ENCODE data around the gene PPP4R3A. TPM values are rescaled to one million over a fixed set of nuclear protein-coding genes. Genes with fewer than 3 reads are reported as not detected.

PPP4R3A gene
- total and polyA plus RNA-seq, 3 donors from 2014 or later: 106 to 132 (median 113) TPM

DNA sequence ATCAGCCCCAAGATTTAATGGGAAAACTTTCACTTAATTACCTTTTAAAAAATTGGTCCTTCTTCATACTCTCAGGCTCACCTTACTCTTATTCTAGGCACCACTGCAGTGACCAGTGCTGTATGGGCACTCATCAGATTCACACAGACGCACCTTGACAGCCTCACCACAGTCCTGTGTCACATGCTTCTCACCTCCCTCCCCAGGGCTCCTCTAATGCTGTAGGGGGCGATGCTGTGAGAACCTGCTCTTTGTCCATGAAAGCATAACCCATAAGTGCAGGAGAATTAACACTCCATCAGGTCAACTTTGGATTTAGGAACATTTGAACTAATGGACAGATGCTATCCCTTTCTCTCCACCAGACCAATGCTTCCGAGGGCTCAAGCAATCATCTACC is 13.9 kb upstream of the PPP4R3A start:
- Histone ChIP-seq H3K4me3 (no peak overlapping the region), H3K27ac (no peak overlapping the region), H3K27me3 (no peaks in the 10 kb centered on the region), H3K36me3 (ENCODE audit: low read depth, missing control alignments) (no peaks in the 10 kb centered on the region), H3K4me1 (no peaks in the 10 kb centered on the region), H3K9me3 (no peaks in the 10 kb centered on the region)
- TF ChIP-seq, protein P1, sequence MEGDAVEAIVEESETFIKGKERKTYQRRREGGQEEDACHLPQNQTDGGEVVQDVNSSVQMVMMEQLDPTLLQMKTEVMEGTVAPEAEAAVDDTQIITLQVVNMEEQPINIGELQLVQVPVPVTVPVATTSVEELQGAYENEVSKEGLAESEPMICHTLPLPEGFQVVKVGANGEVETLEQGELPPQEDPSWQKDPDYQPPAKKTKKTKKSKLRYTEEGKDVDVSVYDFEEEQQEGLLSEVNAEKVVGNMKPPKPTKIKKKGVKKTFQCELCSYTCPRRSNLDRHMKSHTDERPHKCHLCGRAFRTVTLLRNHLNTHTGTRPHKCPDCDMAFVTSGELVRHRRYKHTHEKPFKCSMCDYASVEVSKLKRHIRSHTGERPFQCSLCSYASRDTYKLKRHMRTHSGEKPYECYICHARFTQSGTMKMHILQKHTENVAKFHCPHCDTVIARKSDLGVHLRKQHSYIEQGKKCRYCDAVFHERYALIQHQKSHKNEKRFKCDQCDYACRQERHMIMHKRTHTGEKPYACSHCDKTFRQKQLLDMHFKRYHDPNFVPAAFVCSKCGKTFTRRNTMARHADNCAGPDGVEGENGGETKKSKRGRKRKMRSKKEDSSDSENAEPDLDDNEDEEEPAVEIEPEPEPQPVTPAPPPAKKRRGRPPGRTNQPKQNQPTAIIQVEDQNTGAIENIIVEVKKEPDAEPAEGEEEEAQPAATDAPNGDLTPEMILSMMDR (IDR thresholded peaks at IDR 0.05): no peak
- TF ChIP-seq POLR2A (IDR thresholded peaks at IDR 0.05): no peak
- 91 to 97% methylated on average over 3 of the region's 3 CpGs for WGBS, 2 donors
- intact Hi-C loops (cut with DNase I; ENCODE audit: low total_unique reads): no loop called here
- DNase-seq: no peak

DNA sequence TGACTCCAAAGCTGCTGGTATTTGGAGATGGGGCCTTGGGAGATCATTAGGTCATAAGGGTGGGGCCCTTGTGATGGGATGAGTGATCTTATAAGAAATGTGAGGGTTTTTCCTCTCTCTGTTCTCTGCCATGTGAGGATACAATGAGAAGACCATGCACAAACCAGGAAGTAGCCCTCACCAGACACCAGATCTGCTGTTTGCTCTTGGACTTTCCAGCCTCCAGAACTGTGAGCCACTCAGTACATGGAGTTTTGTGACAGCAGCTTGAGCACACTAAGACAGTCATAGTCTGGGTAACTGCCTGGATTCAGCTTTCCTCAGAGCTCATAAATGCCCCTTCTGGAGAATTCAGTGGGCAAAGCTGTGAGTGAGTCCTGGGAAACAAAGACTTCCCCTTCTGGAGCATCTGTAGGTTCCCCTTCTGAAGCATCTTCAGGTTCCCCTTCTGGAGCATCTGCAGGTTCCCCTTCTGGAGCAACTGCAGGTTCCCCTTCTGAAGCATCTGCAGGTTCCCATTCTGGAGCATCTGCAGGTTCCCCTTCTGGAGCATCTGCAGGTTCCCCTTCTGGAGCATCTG is 11.0 kb upstream of the PPP4R3A start:
- intact Hi-C loops (cut with DNase I; ENCODE audit: low total_unique reads): no loop called here
- Histone ChIP-seq H3K27ac (no peak overlapping the region), H3K9me3 (no peaks in the 10 kb centered on the region), H3K4me1 (no peaks in the 10 kb centered on the region), H3K27me3 (no peaks in the 10 kb centered on the region), H3K36me3 (ENCODE audit: low read depth, missing control alignments) (no peaks in the 10 kb centered on the region), H3K4me3 (no peak overlapping the region)
- DNase-seq: no peak
- TF ChIP-seq, protein P1 (IDR thresholded peaks at IDR 0.05): no peak
- no peak for TF ChIP-seq POLR2A (IDR thresholded peaks at IDR 0.05)

DNA sequence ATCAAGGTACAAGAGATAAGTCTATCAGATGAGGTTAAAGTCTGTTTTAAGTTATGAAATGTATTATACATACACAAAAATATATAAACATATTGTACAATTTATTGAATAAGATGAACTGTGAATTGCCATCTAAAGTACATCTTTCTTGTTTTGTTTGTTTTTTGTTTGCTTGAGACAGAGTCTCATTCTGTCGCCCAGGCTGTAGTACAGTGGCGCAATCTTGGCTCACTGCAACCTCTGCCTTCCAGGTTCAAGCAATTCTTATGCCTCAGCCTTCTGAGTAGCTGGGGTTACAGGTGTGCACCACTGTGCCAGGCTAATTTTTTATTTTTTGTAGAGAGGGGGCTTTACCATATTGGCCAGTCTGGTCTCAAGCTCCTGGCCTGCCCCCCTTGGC is 10.0 kb upstream of the PPP4R3A start:
- Histone ChIP-seq H3K4me1 (no peaks in the 10 kb centered on the region), H3K9me3 (no peaks in the 10 kb centered on the region), H3K27me3 (no peaks in the 10 kb centered on the region), H3K27ac (no peak overlapping the region), H3K36me3 (ENCODE audit: low read depth, missing control alignments) (no peaks in the 10 kb centered on the region), H3K4me3 (no peak overlapping the region)
- DNase-seq: no peak
- intact Hi-C loops (cut with DNase I; ENCODE audit: low total_unique reads): no loop called here
- 84 to 97% methylated on average over 2 of the region's 2 CpGs for WGBS, 2 donors
- TF ChIP-seq, protein P1 (IDR thresholded peaks at IDR 0.05): no peak
- TF ChIP-seq POLR2A (IDR thresholded peaks at IDR 0.05): no peak

DNA sequence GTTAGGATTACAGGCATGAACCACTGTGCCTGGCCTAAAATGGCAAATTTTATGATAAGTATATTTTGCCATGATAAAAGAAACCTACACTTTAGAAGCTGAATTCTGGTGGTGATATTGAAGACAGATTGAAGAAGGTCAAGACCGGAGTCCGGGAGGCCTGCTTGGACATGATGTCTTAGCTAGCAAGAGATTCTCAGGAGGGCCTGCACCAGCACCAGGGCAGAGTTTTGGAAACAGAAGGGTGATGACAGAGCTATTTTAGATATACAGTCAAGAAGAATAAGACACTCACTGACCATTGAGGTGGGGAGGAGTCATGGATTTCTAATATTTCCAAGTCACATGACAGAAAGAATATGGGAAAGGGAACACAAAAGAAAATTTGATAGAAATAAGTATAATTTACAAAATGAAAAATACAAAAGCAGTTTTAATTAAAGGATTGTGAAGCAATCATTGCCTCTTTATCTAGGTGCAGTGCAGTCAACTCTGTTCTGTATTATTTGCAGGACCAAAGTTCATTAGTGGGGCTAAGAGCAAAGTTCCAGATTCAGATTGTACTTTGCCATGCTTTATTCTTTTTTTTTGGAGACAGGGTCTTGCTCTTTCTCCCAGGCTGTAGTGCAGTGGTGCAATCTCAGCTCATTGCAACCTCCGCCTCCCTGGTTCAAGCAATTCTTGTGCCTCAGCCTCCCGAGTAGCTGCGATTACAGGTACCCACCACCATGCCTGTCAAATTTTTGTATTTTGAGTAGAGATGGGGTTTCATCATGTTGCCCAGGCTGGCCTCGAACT is 9.3 kb upstream of the PPP4R3A start:
- no peak for TF ChIP-seq POLR2A (IDR thresholded peaks at IDR 0.05)
- TF ChIP-seq, protein P1 (IDR thresholded peaks at IDR 0.05): no peak
- 94% methylated on average over 6 of the region's 6 CpGs for WGBS, 2 donors
- no peaks in the 10 kb centered on the region for H3K4me1 ChIP-seq
- no peak overlapping the region for H3K4me3 ChIP-seq
- no peaks in the 10 kb centered on the region for H3K27me3 ChIP-seq
- no peak for DNase-seq
- no peaks in the 10 kb centered on the region for H3K36me3 ChIP-seq (ENCODE audit: low read depth, missing control alignments)
- intact Hi-C loops (cut with DNase I; ENCODE audit: low total_unique reads): no loop called here
- peak overlapping the region in 1 of 2 donors; percentile 79 for H3K27ac ChIP-seq
- no peaks in the 10 kb centered on the region for H3K9me3 ChIP-seq

All from testis (tissue), 3 donors.